Sigmoid colon (tissue), 7 donors: ENCODE data around the gene TENT4A. TPM values are rescaled to one million over a fixed set of nuclear protein-coding genes. Genes with fewer than 3 reads are reported as not detected.
A peak's percentile ranks its signal among the peaks of the same experiment; 100 is the strongest.

ENCODE experiments used
- DNase-seq: peaks from one replicate; pipeline ENCODE4 v3.0.0-alpha.2; 2019
- H3K27ac ChIP-seq, 4 donors: fragments of 200-600 bp; sonication (generic); one replicate each; pipeline ENCODE4 v1.5.1; 2016 to 2019; ENCODE audit warnings: mild to moderate bottlenecking in 1 of 4
- H3K27me3 ChIP-seq, 3 donors: fragments of 200-600 bp; sonication (generic); one replicate each; pipeline ENCODE4 v1.5.1; 2019; ENCODE audit warnings: mild to moderate bottlenecking in 1 of 3
- H3K36me3 ChIP-seq, 4 donors: fragments of 200-600 bp; sonication (generic); one replicate each; pipeline ENCODE4 v1.5.1; 2016 to 2019
- H3K4me1 ChIP-seq, 4 donors: fragments of 200-600 bp; sonication (generic); one replicate each; pipeline ENCODE4 v1.5.1; 2017 to 2019
- H3K4me3 ChIP-seq, 4 donors: fragments of 200-600 bp; sonication (generic); one replicate each; pipeline ENCODE4 v1.5.1; 2017 to 2019; ENCODE audit warnings: mild to moderate bottlenecking in 2 of 4, moderate library complexity in 1 of 4
- H3K9me3 ChIP-seq, 4 donors: fragments of 200-600 bp in 3 of 4; sonication (generic) in 3 of 4; one replicate each; pipeline versions ENCODE4 v1.5.1 to v1.6.1; 2013 to 2019
- EP300 ChIP-seq, 4 donors: sonication (generic); formaldehyde crosslinking; IDR thresholded peaks; one replicate each; pipeline ENCODE4 v1.6.1; 2017; ENCODE audit warnings: antibody characterized with exemption in 4 of 4
- POLR2A ChIP-seq, 2 donors: fragments of 450-650 bp; IDR thresholded peaks; one replicate each; pipeline ENCODE4 v1.6.1; 2016; ENCODE audit warnings: antibody characterized with exemption in 2 of 2, mild to moderate bottlenecking in 2 of 2, moderate library complexity in 2 of 2
- POLR2AphosphoS5 ChIP-seq, 4 donors: sonication (generic); formaldehyde crosslinking; IDR thresholded peaks; one replicate each; pipeline ENCODE4 v1.6.1; 2017; ENCODE audit warnings: antibody characterized with exemption in 4 of 4
- WGBS, 2 donors: extraction: QIAGEN DNeasy Blood & Tissue Kit; methylation state at CpG; one replicate each; pipeline ENCODE4 v1.1.7; 2013; 5-methylcytosine and 5-hydroxymethylcytosine counted together
- intact Hi-C: fragments of 100-400 bp; cut with DNase I; formaldehyde crosslinking; loops from one replicate; pipeline ENCODE4 v1.15.1; 2023
- polyA plus RNA-seq, 3 donors: library from polyadenylated mRNA; stranded (reverse); fragments of 200-250 nt; gene quantifications; one replicate each; pipeline ENCODE4 v1.2.3, GENCODE V29; 2013
- total RNA-seq, 4 donors: library from RNA; depleted of rRNA; stranded (reverse); fragments of >200 nt; gene quantifications; one replicate each; pipeline ENCODE4 v1.1.0, GENCODE V29; 2016
- TF ChIP-seq, protein P1 (sequence below), 4 experiments: fragments of 450-650 bp in 3 of 4; fragments of 200-600 bp in 1 of 4; IDR thresholded peaks; one replicate each; pipeline ENCODE4 v1.5.1; 2016 to 2019; ENCODE audit warnings: antibody characterized with exemption in 4 of 4, mild to moderate bottlenecking in 3 of 4, moderate library complexity in 2 of 4
- donor health status: healthy with polysubstance abuse.
- donor health status: Bipolar disorder and iron deficiency.
- donor health status: healthy.

Gene TENT4A
- total and polyA plus RNA-seq, 7 donors: 3.0 to 27.4 (median 14.6) TPM

DNA sequence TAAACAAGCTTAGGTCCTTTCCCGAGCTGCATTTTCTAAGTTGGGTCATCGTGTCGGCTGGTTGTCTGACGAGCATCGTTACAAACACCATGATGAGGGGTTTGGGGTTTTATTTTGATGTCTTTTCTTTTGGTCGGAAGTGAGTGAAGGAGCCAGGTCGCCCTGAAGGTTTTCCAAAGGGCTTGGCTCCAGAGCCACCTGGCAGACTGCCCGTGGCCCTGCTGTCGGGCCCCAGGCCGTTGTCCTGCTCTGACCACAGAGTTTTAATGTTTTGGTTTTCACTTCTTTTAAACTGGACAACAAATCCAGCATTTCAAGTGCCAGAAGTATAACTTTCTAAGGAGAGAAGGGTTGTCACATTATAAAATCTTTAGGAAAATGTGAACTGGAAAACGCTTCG, 42.3 kb downstream of the TENT4A start:
- TF ChIP-seq, protein P1, sequence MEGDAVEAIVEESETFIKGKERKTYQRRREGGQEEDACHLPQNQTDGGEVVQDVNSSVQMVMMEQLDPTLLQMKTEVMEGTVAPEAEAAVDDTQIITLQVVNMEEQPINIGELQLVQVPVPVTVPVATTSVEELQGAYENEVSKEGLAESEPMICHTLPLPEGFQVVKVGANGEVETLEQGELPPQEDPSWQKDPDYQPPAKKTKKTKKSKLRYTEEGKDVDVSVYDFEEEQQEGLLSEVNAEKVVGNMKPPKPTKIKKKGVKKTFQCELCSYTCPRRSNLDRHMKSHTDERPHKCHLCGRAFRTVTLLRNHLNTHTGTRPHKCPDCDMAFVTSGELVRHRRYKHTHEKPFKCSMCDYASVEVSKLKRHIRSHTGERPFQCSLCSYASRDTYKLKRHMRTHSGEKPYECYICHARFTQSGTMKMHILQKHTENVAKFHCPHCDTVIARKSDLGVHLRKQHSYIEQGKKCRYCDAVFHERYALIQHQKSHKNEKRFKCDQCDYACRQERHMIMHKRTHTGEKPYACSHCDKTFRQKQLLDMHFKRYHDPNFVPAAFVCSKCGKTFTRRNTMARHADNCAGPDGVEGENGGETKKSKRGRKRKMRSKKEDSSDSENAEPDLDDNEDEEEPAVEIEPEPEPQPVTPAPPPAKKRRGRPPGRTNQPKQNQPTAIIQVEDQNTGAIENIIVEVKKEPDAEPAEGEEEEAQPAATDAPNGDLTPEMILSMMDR (IDR thresholded peaks at IDR 0.05): no peak
- TF ChIP-seq POLR2A (IDR thresholded peaks at IDR 0.05) (no peak), EP300 (IDR thresholded peaks at IDR 0.05) (no peak), POLR2AphosphoS5 (IDR thresholded peaks at IDR 0.05) (no peak)
- Histone ChIP-seq H3K4me3 (no peak overlapping the region), H3K27me3 (no peaks in the 10 kb centered on the region), H3K9me3 (no peaks in the 10 kb centered on the region), H3K36me3 (peaks cover 36 to 85% (median 57%) of the 10 kb centered on the region in 4 donors), H3K27ac (no peak overlapping the region), H3K4me1 (no peaks in the 10 kb centered on the region)
- WGBS, 2 donors: 85 to 90% methylated on average over 12 of the region's 12 CpGs
- intact Hi-C loops: no loop called here
- peak; percentile 56 for DNase-seq

DNA sequence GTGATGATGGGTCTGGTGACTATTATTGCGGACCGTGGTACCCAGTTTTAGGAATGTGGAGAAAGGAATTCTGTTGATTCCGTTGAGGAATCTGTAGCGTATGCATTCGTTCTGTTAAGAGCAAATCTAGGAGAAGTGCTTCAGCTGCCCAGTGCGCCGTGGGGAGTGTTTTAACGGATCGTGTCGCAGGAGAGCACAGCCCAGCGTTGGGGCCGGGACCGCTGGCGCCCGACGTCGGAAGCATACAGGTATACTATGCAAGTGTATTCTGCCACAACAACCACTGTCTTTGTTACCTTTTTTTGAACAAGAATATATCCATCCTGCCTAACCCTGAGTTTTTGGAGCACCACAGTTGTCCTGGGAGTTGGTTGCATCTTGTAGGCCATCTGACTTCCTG, 42.7 kb downstream of the TENT4A start:
- H3K9me3 ChIP-seq: no peaks in the 10 kb centered on the region
- intact Hi-C loops: no loop called here
- peaks cover 36 to 81% (median 55%) of the 10 kb centered on the region in 4 donors for H3K36me3 ChIP-seq
- peak; percentile 60 for DNase-seq
- H3K27me3 ChIP-seq: no peaks in the 10 kb centered on the region
- no peak overlapping the region for H3K4me3 ChIP-seq
- WGBS, 2 donors: 96 to 97% methylated on average over 17 of the region's 17 CpGs
- H3K27ac ChIP-seq: no peak overlapping the region
- no peaks in the 10 kb centered on the region for H3K4me1 ChIP-seq
- TF ChIP-seq EP300 (IDR thresholded peaks at IDR 0.05) (no peak), POLR2AphosphoS5 (IDR thresholded peaks at IDR 0.05) (no peak), POLR2A (IDR thresholded peaks at IDR 0.05) (no peak)
- TF ChIP-seq, protein P1 (IDR thresholded peaks at IDR 0.05): no peak

DNA sequence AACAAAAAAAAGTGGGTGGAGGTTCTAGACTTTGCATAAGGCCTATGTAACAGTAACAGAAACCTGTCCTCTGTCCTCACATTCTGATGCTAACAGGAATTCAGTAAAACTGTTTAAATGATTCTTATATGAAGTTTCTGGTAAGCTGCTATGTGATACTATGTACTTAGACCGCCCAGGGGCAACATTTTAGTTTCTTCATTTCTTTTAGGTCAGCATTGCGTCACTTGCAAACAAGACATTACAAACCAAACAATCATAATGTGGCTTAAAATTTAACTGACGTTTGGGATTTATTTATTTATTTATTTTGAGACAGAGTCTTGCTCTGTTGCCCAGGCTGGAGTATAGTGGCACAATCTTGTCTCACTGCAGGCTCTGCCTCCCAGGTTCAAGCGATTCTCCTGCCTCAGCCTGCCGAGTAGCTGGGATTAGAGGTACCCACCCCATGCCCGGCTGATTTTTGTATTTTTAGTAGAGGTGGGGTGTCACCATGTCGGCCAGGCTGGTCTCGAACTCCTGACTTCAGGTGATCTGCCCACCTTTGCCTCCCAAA, 44.3 kb downstream of the TENT4A start:
- no peaks in the 10 kb centered on the region for H3K9me3 ChIP-seq
- 83 to 92% methylated on average over 8 of the region's 8 CpGs for whole genome bisulfite sequencing, 2 donors
- peak; percentile 18 for DNase-seq
- no peak overlapping the region for H3K27ac ChIP-seq
- no peak for TF ChIP-seq EP300 (IDR thresholded peaks at IDR 0.05)
- no peak for TF ChIP-seq POLR2AphosphoS5 (IDR thresholded peaks at IDR 0.05)
- no peak for TF ChIP-seq POLR2A (IDR thresholded peaks at IDR 0.05)
- TF ChIP-seq, protein P1 (IDR thresholded peaks at IDR 0.05): no peak
- H3K4me3 ChIP-seq: no peak overlapping the region
- H3K36me3 ChIP-seq: peaks cover 28 to 66% (median 43%) of the 10 kb centered on the region in 4 donors
- intact Hi-C loops: no loop called here
- no peaks in the 10 kb centered on the region for H3K27me3 ChIP-seq
- H3K4me1 ChIP-seq: no peaks in the 10 kb centered on the region

DNA sequence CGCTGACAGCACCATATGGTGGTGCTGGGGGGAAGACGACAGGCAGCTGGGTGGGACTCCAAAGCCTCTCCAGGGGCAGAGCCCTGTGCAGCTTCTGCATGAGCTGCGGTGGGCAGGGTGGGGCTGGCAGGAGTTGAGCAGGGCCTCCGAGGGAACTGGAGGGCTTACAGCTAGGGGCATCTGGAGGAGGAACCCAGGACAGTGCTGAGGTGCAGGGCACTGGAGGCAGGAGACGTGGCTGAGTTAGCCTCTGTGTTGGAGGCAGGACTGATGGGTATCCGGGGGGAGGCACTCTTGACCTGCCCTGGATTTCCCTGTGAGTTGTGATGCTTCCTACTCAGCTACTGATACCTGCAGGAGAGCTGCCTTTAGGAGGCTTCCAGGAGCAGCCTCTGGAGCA, 45.0 kb downstream of the TENT4A start:
- TF ChIP-seq EP300 (IDR thresholded peaks at IDR 0.05): no peak
- TF ChIP-seq POLR2AphosphoS5 (IDR thresholded peaks at IDR 0.05): no peak
- no peak for TF ChIP-seq POLR2A (IDR thresholded peaks at IDR 0.05)
- TF ChIP-seq, protein P1 (IDR thresholded peaks at IDR 0.05): no peak
- Histone ChIP-seq H3K4me3 (no peak overlapping the region), H3K4me1 (no peaks in the 10 kb centered on the region), H3K36me3 (peaks cover 23 to 58% (median 36%) of the 10 kb centered on the region in 4 donors), H3K9me3 (no peaks in the 10 kb centered on the region), H3K27ac (no peak overlapping the region), H3K27me3 (no peaks in the 10 kb centered on the region)
- whole genome bisulfite sequencing, 2 donors: 91 to 93% methylated on average over 6 of the region's 6 CpGs
- DNase-seq: peak; percentile 46
- intact Hi-C loops: no loop called here

DNA sequence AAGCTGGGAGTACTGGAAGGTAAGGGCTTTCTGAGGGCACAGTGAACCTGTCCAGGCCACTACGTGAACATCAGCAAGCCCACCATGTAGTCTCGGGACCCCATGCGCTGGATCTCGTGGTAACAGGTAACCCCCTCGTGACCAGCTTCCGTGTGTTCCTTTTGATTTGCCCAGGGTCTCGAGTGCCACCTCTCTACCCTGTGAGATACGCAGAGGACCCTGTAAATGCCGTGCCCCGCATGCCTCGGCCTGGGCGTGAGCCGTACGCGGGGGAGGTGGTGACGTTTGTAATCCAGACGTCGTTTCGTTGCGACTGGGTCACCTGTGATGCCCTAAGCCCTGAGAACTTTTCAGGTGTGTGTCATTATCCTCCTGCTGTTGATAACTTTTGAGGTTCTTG, 45.5 kb downstream of the TENT4A start:
- 94 to 97% methylated on average over 20 of the region's 20 CpGs for WGBS, 2 donors
- H3K36me3 ChIP-seq: peaks cover 19 to 54% (median 32%) of the 10 kb centered on the region in 4 donors
- H3K9me3 ChIP-seq: no peaks in the 10 kb centered on the region
- no peak overlapping the region for H3K4me3 ChIP-seq
- no peaks in the 10 kb centered on the region for H3K4me1 ChIP-seq
- H3K27ac ChIP-seq: no peak overlapping the region
- H3K27me3 ChIP-seq: no peaks in the 10 kb centered on the region
- DNase-seq: peak; percentile 54
- intact Hi-C loops: no loop called here
- no peak for TF ChIP-seq POLR2A (IDR thresholded peaks at IDR 0.05)
